Fibroblast of lung (primary cell): Measurements from ENCODE around the gene JMJD6. TPM values are rescaled to one million over a fixed set of nuclear protein-coding genes. Genes with fewer than 3 reads are reported as not detected.

ENCODE experiments used
- DNase-seq, 2 donors: peaks; one replicate each; pipeline versions ENCODE4 v3.0.0 to v3.0.0-alpha.2; 2010; ENCODE audit warnings: low read depth in 2 of 2
- H2AFZ ChIP-seq: 2 replicates; pipeline ENCODE4 v1.5.1; 2012; ENCODE audit warnings: low read length, control low read depth, inconsistent platforms
- H3K27ac ChIP-seq: 2 replicates; pipeline ENCODE4 v1.5.1; 2011; ENCODE audit warnings: low read length, control low read depth; ENCODE audit not compliant: insufficient read depth
- H3K27me3 ChIP-seq: 2 replicates; pipeline ENCODE4 v1.5.1; 2011; ENCODE audit warnings: mild to moderate bottlenecking, low read length; ENCODE audit not compliant: control insufficient read depth, insufficient read depth
- H3K36me3 ChIP-seq: 2 replicates; pipeline ENCODE4 v1.5.1; 2011; ENCODE audit warnings: low read length; ENCODE audit not compliant: control insufficient read depth, insufficient read depth
- H3K4me1 ChIP-seq: 2 replicates; pipeline ENCODE4 v1.5.1; 2011; ENCODE audit warnings: low read length; ENCODE audit not compliant: control insufficient read depth, insufficient read depth; ENCODE audit errors: extremely low read depth
- H3K4me2 ChIP-seq: 2 replicates; pipeline ENCODE4 v1.5.1; 2011; ENCODE audit warnings: low read length, control low read depth; ENCODE audit not compliant: insufficient read depth; ENCODE audit errors: extremely low read depth
- H3K4me3 ChIP-seq, 4 experiments: fragments of 200-600 bp in 1 of 4; sonication (generic) in 1 of 4; replicated peaks in 1 of 4; 2 replicates each; pipeline ENCODE4 v1.5.1; 2011 to 2016; ENCODE audit warnings: low read length in 4 of 4, low read depth in 3 of 4, mild to moderate bottlenecking in 3 of 4, control low read depth in 2 of 4, inconsistent platforms in 1 of 4, mixed read lengths in 1 of 4; ENCODE audit not compliant: insufficient read depth in 1 of 4; ENCODE audit errors: control extremely low read depth in 1 of 4
- H3K79me2 ChIP-seq: 2 replicates; pipeline ENCODE4 v1.5.1; 2012; ENCODE audit warnings: mild to moderate bottlenecking, low read length, inconsistent platforms; ENCODE audit not compliant: control insufficient read depth, insufficient read depth
- H3K9ac ChIP-seq: 2 replicates; pipeline ENCODE4 v1.5.1; 2011; ENCODE audit warnings: mild to moderate bottlenecking, low read length, control low read depth; ENCODE audit not compliant: insufficient read depth
- H3K9me3 ChIP-seq: 2 replicates; pipeline ENCODE4 v1.5.1; 2012; ENCODE audit warnings: low read depth, low read length; ENCODE audit not compliant: control insufficient read depth, insufficient read depth
- H4K20me1 ChIP-seq: 2 replicates; pipeline ENCODE4 v1.5.1; 2011; ENCODE audit warnings: low read length; ENCODE audit not compliant: control insufficient read depth, insufficient read depth; ENCODE audit errors: extremely low read depth
- EZH2 ChIP-seq: IDR thresholded peaks from 2 replicates; pipeline ENCODE4 v1.5.1; 2012; ENCODE audit warnings: low read length, control low read depth, mild to moderate bottlenecking; ENCODE audit errors: missing control alignments
- polyA plus RNA-seq, 2 donors: library from polyadenylated mRNA; depleted of rRNA in 1 of 2; stranded (reverse) in 1 of 2; unstranded in 1 of 2; fragments of >200 nt; gene quantifications; 2 replicates each; pipeline ENCODE4 v1.2.1, GENCODE V29; 2011 to 2012; ENCODE audit warnings: missing spikeins in 1 of 2
- total RNA-seq: library from RNA; depleted of rRNA; stranded (reverse); fragments of >200 nt; gene quantifications from 2 replicates; pipeline ENCODE4 v1.2.1, GENCODE V29; 2014
- TF ChIP-seq, protein P1 (sequence below), 2 donors: IDR thresholded peaks in 1 of 2; conservative IDR thresholded peaks in 1 of 2; 1 replicate in 1 of 2; 2 replicates in 1 of 2; pipeline ENCODE4 v1.5.1; 2011 to 2012; ENCODE audit warnings: low read length in 2 of 2, control low read depth in 1 of 2, inconsistent platforms in 1 of 2, low read depth in 1 of 2, mild to moderate bottlenecking in 1 of 2

The JMJD6 gene
- total and polyA plus RNA-seq, 2 donors (not counting 1 experiment from before 2014, with no cell fraction given): 16.2 to 17.7 TPM

DNA sequence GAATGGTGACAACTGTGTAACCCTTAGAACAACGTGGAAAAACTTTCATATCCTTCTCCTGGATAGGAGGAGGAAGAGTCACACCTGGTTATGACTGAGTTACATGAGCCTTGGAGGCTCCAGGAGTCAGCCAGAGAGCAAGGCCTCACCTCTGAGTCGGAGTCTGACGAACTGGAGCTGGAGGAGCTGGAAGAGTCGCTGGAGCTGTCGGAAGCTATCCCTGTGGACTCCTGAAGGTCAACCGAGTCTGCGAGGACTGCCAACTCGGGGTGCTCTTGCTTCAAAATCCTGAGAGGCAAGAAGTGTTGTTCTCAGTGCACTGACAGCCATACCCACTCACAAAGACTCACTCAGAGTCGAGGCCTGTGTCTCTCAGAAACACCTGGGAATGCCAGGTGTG lies 6.2 kb downstream of the JMJD6 start:
- Histone ChIP-seq H3K4me2 (no peak overlapping the region), H3K9me3 (no peaks in the 10 kb centered on the region), H3K79me2 (peaks cover 30% of the 10 kb centered on the region), H3K4me3 (no peak overlapping the region), H3K9ac (no peak overlapping the region), H3K27me3 (no peaks in the 10 kb centered on the region), H4K20me1 (no peaks in the 10 kb centered on the region), H3K36me3 (peaks cover 21% of the 10 kb centered on the region), H2AFZ (no peak overlapping the region), H3K27ac (no peak overlapping the region), H3K4me1 (peaks cover 13% of the 10 kb centered on the region)
- no peak for DNase-seq
- TF ChIP-seq, protein P1, sequence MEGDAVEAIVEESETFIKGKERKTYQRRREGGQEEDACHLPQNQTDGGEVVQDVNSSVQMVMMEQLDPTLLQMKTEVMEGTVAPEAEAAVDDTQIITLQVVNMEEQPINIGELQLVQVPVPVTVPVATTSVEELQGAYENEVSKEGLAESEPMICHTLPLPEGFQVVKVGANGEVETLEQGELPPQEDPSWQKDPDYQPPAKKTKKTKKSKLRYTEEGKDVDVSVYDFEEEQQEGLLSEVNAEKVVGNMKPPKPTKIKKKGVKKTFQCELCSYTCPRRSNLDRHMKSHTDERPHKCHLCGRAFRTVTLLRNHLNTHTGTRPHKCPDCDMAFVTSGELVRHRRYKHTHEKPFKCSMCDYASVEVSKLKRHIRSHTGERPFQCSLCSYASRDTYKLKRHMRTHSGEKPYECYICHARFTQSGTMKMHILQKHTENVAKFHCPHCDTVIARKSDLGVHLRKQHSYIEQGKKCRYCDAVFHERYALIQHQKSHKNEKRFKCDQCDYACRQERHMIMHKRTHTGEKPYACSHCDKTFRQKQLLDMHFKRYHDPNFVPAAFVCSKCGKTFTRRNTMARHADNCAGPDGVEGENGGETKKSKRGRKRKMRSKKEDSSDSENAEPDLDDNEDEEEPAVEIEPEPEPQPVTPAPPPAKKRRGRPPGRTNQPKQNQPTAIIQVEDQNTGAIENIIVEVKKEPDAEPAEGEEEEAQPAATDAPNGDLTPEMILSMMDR (conservative IDR thresholded peaks at IDR 0.05 in 1 of 2, IDR thresholded peaks at IDR 0.05 in 1 of 2; ENCODE audit: low read depth in 1 of 2, low read length in 2 of 2): no peak
- no peak for TF ChIP-seq EZH2

DNA sequence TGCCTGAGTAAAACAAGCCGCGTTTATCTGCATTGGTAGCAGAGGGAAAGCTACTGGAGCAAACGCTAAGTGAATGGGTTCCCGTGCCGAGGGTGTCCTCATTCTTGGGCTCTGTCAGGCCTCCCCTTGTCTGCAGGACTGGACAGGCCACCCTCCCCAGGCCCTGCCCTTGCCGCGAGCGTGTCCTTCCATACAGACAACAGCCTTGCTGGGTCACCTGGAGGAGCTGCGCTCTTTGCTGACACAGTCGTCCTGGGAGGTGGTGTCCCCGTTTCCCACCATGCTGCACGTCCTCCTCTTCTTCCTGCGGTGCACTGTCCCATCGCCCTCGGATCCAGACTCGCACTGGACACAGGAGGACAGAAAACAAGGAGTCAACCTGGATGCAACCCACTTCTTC lies 7.9 kb downstream of the JMJD6 start:
- H4K20me1 ChIP-seq: no peaks in the 10 kb centered on the region
- TF ChIP-seq EZH2: no peak
- TF ChIP-seq, protein P1 (conservative IDR thresholded peaks at IDR 0.05 in 1 of 2, IDR thresholded peaks at IDR 0.05 in 1 of 2; ENCODE audit: low read depth in 1 of 2, low read length in 2 of 2): no peak
- peaks cover 16% of the 10 kb centered on the region for H3K4me1 ChIP-seq
- H3K4me2 ChIP-seq: no peak overlapping the region
- peaks cover 23% of the 10 kb centered on the region for H3K36me3 ChIP-seq
- no peak overlapping the region for H3K9ac ChIP-seq
- no peak overlapping the region for H3K27ac ChIP-seq
- no peaks in the 10 kb centered on the region for H3K27me3 ChIP-seq
- no peak overlapping the region for H3K4me3 ChIP-seq
- DNase-seq: no peak
- no peak overlapping the region for H2AFZ ChIP-seq
- H3K9me3 ChIP-seq: no peaks in the 10 kb centered on the region
- H3K79me2 ChIP-seq: peaks cover 17% of the 10 kb centered on the region

DNA sequence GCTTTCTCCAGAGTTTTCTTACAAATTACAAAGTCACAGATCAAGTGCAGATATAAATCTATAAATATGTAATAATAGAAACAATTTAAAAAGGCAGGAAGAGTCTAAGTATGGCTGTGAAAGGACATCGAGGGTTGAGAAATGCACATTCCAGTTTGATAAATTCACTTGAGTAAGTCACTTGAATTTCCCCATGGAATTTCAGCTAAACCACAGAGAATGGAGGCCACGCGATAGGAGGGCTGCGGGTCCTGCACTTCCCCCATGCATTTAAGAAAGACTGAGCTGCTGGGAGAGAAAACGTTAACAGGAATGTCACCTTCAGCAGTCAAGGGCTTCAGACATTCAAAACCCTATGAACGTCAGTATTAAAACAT lies 9.6 kb downstream of the JMJD6 start:
- peak; percentile 84 to 97 for DNase-seq
- peak overlapping the region; percentile 95 for H3K27ac ChIP-seq
- no peak overlapping the region for H3K9ac ChIP-seq
- H3K27me3 ChIP-seq: no peaks in the 10 kb centered on the region
- peaks cover 16% of the 10 kb centered on the region for H3K4me1 ChIP-seq
- H3K4me2 ChIP-seq: no peak overlapping the region
- H3K36me3 ChIP-seq: peaks cover 22% of the 10 kb centered on the region
- no peak overlapping the region for H2AFZ ChIP-seq
- no peaks in the 10 kb centered on the region for H4K20me1 ChIP-seq
- no peaks in the 10 kb centered on the region for H3K9me3 ChIP-seq
- no peak overlapping the region for H3K4me3 ChIP-seq
- H3K79me2 ChIP-seq: peaks cover 9% of the 10 kb centered on the region
- no peak for TF ChIP-seq EZH2
- TF ChIP-seq, protein P1 (conservative IDR thresholded peaks at IDR 0.05 in 1 of 2, IDR thresholded peaks at IDR 0.05 in 1 of 2; ENCODE audit: low read depth in 1 of 2, low read length in 2 of 2): no peak
